Measurements from ENCODE around the gene ZNG1F. TPM values are rescaled to one million over a fixed set of nuclear protein-coding genes. Genes with fewer than 3 reads are reported as not detected.
"Not testable (repeated sequence)": the region's sequence is repeated elsewhere in the genome, so short reads cannot be mapped to it uniquely, and the experiment has no call there.

The ZNG1F gene
- total RNA-seq, 1 experiment from 2014 or later, result 0.07 TPM

DNA sequence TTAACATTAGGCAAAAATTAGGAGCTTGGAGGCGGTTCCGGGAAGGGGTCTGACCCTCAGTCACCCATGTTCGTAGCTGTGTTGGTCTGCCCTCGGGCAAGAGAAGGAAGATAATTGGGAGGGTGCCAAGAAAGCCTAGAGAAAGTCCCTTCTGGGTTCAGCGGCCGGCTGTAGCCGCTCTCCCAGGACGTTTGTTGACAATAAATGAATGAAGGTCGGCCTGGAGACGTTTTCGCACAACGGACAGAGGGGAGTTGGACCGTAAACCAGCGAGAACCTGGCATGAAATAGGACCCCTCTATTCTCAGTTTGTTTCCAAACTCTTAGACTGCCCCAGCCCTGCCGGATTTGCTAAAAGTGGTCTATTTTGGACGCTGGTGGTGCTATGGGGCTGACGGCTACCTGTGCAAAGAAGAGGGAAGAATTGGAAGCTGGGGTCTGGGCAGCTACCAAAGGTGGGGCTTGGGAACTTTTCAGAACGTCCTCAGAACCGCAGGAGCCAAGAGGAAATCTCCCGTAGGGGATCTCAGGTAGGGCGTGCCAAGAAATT is 63.9 kb downstream of the ZNG1F start:
- DNase-seq (ENCODE audit: low read depth); in situ Hi-C loops (cut with HindIII; ENCODE audit: low pct_unique_long_range_greater_than_20kb, low sequenced_read_pairs): not testable (repeated sequence)

DNA sequence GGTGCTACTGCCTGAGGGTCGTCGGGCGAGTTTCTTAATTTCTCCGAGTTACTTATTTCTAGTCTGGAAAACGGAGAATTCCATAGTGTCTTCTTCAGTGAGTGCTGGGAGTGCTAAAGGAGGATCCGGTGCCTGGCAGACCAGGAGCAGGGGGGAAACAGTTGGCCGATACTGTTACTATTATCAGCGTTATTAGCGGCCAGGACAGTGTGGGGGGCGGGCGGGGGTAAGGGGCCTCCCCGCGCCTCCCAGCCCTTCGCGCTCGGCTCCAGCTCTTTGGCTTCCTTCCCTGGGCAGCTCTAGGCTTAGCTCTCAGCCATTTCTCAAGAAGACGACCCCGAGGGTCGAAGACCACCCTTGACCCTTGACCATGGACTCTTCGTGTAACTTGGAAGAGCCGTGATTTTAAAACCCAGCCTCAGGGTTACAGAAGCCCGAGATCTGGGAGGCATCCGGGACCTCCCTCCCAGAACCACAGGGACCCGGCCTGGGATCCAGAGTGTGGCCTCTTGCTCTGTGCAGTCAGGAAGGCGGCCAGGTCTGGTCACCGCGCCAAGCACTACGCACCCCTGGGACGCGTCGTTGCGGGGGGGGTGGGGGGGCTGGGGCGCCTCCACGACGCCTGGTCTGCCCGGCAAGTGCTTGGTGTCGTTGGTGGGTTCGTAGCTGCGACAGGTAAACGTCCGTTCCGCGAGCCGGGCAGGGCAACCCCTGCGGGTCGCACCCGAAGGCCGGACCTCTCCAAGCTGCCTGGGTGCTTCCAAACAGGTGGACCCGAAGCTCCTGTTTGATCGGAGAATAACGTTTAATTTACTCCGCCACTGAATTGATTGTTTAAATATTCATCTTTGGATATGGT is 64.6 kb downstream of the ZNG1F start:
- in situ Hi-C loops (cut with HindIII; ENCODE audit: low pct_unique_long_range_greater_than_20kb, low sequenced_read_pairs), result not testable (repeated sequence)

DNA sequence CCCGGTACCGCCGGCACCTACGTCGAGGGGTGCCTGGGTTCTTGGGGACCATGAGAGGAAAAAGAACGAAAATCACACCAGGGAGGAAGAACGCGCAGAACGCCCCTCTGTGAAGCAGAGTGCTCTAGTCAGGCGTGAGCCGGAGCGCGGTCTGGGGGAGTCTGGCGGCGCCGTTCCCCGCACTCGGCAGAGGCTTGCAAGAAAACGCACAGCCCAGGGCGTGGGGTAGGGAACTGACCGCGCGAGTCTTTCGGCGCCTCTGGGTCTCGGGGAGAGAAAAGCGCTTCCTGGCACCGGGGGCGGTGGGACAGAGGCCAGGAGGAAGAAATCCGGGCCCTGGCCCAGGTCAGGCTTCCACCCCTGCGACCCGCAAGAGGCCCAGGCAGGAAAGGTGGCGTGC is 65.3 kb downstream of the ZNG1F start:
- DNase-seq (ENCODE audit: low read depth); in situ Hi-C loops (cut with HindIII; ENCODE audit: low pct_unique_long_range_greater_than_20kb, low sequenced_read_pairs): not testable (repeated sequence)

More for the DNA sequence above, 64.6 kb downstream of the ZNG1F start:
- DNase-seq (ENCODE audit: low read depth), result not testable (repeated sequence)

DNA sequence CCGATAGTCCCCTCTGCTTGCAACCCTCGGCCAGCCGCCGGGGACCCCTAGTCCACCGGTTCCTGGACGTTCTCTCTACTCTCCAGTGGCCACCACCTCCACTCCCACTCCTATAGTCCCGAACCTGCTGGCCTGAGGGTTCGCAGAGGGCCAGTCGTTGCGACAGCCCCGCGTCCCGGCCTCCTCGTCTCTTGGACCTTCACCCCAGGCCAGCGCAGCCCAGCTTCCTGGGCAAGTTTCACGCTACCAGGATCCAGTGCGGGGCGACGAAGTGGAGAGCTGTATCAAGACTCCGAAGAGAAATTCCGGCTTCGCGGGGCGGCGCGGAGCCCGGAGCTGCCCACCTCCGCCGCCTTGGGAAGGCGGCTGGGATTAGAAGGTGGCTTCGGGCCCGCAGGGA is 65.7 kb downstream of the ZNG1F start:
- DNase-seq (ENCODE audit: low read depth); in situ Hi-C loops (cut with HindIII; ENCODE audit: low pct_unique_long_range_greater_than_20kb, low sequenced_read_pairs): not testable (repeated sequence)

DNA sequence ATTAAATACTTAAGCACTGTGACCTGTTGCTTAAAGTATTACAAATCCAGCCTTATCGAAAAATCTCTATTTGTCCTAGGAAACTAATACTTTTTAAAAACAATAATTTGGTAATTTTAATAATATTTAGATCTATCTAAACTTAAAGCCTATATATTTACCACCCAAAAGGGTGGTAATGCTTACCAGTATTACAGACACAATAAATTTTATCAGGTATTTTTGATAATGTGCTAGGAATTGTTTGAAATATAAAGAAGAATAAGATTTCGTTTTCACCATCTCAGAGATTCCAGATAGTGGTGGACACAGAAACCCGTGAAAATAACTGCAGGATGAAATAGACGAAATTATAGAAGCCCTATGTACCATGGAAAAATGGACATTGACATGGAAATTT is 68.4 kb downstream of the ZNG1F start:
- DNase-seq (ENCODE audit: low read depth); in situ Hi-C loops (cut with HindIII; ENCODE audit: low pct_unique_long_range_greater_than_20kb, low sequenced_read_pairs): not testable (repeated sequence)

DNA sequence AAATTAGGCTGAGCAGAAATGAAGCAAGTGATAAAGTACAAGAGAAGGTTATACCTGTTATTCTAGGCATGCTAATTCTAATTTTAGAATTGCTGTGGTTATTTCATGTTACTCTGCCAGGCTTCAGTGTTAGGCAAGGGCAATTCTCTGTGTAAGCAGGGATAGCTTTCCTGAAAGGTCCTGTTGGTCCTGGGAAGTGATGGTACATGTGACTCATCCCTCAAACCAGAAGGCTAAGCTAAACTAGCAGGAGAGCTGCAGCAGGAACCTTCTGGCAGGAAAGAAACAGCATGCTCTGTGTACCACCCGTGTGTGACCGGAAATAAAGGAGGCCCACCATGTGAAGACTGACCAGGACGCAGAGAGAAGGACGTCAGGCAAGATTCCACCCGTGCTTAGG is 69.4 kb downstream of the ZNG1F start:
- in situ Hi-C loops (cut with HindIII; ENCODE audit: low pct_unique_long_range_greater_than_20kb, low sequenced_read_pairs); DNase-seq (ENCODE audit: low read depth): not testable (repeated sequence)

DNA sequence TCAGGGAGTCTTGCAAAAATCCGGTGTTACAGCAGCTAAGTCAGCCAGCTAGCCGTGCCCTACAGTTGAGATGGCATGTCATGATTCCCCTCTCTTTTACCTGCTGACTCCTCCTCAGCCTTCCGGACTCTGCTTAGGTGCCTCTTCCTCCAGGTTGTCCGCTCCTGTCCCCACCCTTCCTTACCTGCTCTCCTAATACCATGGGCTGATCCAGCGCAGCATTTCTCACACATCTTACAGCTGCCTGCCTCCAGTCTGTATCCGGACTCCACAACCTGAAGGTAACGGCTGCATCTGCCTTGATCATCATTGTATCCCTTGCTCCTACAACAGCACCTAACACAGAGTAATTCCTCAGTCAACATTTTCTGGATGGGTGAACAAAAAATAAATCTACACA is 69.8 kb downstream of the ZNG1F start:
- in situ Hi-C loops (cut with HindIII; ENCODE audit: low pct_unique_long_range_greater_than_20kb, low sequenced_read_pairs); DNase-seq (ENCODE audit: low read depth): not testable (repeated sequence)

DNA sequence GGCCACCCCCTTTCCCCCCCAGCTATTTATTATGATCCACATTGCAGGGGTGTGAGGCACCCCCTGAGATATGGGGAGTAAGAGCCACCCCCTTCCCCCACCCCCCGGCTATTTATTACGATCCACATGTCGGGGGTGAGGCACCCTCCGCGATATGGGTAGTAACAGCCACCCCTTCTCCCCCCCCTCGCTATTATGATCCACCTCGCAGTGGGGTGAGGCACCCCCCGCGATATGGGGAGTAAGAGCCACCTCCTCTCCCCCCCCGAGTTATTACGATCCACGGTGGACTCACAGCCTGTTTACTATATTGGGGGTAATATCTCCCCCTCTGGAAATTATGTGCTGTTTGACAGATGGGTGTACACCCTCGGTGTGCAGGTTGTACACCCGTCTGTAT is 75.8 kb downstream of the ZNG1F start:
- in situ Hi-C loops (cut with HindIII; ENCODE audit: low pct_unique_long_range_greater_than_20kb, low sequenced_read_pairs); DNase-seq (ENCODE audit: low read depth): not testable (repeated sequence)

DNA sequence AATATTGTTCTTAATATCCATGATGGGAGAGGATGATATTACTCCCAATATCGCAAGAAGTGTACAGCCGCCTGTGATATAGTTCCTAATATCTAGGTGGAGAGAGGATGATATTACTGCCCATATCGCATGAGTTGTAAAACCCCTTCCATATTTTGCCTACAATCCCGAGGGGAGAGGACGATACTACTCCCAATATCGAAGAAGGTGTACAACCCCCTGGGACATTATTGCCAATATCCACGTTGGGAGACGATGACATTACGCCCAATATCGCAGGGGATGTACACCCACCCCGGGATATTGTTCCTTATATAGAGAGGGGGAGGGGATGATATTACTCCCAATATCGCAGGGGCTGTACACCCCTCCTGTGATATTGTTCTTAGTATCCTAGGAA is 77.7 kb downstream of the ZNG1F start:
- in situ Hi-C loops (cut with HindIII; ENCODE audit: low pct_unique_long_range_greater_than_20kb, low sequenced_read_pairs); DNase-seq (ENCODE audit: low read depth): not testable (repeated sequence)

DNA sequence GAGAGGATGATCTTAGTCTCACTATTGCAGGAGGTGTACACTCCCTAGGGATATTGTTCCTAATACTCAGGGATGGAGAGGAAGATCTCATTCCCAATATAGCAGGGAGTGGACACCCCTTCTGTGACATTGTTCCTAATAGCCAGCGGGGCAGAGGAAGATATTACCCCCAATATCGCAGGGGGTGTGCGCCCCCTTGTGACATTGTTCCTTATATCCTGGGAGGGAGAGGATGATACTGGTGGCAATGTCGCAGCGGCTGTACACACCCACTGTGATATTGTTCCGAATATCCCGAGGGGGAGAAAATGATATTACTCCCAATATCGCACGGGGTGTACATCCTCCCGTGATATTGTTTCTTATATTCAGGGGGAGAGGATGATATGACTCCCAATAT is 78.2 kb downstream of the ZNG1F start:
- DNase-seq (ENCODE audit: low read depth); in situ Hi-C loops (cut with HindIII; ENCODE audit: low pct_unique_long_range_greater_than_20kb, low sequenced_read_pairs): not testable (repeated sequence)

DNA sequence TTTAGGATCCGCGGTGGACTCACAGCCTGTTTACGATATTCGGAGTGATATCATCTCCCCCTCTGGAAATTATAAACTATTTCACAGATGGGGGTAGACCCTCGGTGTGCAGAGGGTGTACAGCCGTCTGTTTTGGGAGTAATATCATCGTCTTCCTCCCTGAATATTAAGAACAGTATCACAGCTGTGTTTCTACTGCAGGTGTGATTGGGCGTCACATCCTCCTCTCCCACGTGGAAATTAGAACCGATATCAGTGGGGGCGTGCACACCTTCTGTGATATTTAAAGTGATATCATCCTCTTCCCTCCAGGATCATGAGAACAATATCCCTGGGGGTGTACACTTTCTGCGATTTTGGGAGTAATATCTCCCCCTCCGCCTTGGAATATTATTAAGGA is 79.9 kb downstream of the ZNG1F start:
- in situ Hi-C loops (cut with HindIII; ENCODE audit: low pct_unique_long_range_greater_than_20kb, low sequenced_read_pairs); DNase-seq (ENCODE audit: low read depth): not testable (repeated sequence)

DNA sequence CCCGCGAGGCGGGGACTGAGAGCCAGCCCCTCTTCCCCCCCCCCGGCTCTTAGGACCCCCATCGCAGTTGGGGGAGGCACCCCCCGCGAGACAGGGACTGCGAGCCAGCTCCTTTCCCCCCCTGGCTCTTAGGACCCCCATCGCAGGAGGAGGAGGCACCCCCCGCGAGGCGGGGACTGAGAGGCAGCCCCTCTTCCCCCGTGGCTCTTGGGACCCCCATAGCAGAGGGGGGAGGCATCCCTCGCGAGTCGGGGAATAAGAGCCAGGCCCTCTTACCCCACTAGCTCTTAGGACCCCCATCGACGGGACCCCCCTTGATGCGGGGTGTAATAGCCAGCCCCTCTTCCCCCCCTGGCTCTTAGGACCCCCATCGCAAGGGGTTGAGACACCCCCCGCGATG is 80.3 kb downstream of the ZNG1F start:
- in situ Hi-C loops (cut with HindIII; ENCODE audit: low pct_unique_long_range_greater_than_20kb, low sequenced_read_pairs); DNase-seq (ENCODE audit: low read depth): not testable (repeated sequence)

DNA sequence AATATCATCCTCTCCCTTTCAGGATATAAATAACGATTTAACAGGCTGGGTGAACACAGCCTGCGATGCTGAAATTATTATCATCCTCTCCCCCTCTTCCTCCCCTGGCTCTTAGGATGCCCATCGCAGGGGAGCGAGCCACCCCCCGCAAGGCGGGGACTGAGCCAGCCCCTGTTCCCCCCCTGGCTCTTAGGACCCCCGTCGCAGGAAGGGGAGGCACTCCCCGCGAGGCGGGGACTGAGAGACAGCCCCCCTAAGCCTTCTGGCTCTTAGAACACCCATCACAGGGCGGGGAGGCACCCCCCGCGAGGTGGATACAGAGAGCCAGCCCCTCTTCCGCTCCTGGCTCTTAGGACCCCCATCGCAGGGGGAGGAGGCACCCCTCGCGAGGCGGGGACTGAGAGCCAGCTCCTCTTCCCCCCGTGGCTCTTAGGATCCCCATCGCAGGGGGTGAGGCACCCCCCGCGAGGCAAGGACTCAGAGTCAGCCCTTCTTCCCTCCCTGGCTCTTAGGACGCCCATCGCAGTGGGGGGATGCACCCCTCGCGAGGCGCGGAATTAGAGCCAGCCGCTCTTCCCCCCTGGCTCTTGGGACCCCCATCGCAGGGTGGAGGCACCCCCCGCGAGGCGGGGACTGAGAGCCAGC is 82.5 kb downstream of the ZNG1F start:
- DNase-seq (ENCODE audit: low read depth); in situ Hi-C loops (cut with HindIII; ENCODE audit: low pct_unique_long_range_greater_than_20kb, low sequenced_read_pairs): not testable (repeated sequence)

DNA sequence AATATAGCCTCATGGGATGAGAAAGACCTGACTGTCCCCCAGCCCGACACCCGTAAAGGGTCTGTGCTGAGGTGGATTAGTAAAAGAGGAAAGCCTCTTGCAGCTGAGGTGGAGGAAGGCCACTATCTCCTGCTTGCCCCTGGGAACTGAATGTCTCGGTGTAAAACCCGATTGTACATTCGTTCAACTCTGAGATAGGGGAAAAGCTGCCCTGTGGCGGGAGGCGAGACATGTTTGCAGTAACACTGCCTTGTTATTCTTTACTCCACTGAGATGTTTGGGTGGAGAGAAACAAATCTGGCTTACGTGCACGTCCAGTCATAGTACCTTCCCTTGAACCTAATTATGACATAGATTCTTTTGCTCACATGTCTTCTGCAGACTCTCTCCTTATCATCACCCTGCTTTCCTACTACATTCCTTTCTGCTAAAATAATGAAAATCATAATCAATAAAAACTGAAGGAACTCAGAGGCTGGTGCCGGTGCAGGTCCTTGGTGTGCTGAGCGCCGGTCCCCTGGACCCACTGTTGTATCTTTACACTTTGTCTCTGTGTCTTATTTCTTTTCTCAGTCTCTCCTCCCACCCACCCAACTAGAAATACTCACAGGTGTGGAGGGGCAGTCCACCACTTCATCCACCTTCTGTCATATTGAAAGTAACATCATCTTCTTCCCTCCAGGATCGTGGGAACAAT is 83.4 kb downstream of the ZNG1F start:
- DNase-seq (ENCODE audit: low read depth); in situ Hi-C loops (cut with HindIII; ENCODE audit: low pct_unique_long_range_greater_than_20kb, low sequenced_read_pairs): not testable (repeated sequence)

DNA sequence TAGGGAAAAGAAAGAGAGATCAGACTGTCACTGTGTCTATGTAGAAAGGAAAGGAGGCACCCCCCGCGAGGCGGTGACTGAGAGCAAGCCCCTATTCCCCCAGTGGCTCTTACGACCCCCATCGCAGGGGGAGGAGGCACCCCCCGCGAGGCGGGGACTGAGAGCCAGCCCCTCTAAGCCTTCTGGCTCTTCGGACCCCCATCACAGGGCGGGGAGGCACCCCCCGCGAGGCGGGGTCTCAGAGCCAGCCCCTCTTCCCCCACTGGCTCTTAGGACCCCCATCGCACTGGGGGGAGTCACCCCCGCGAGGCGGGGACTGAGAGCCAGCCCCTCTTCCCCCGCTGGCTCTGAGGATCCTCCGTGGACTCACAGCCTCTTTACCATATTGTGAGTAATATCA is 84.6 kb downstream of the ZNG1F start:
- in situ Hi-C loops (cut with HindIII; ENCODE audit: low pct_unique_long_range_greater_than_20kb, low sequenced_read_pairs); DNase-seq (ENCODE audit: low read depth): not testable (repeated sequence)

DNA sequence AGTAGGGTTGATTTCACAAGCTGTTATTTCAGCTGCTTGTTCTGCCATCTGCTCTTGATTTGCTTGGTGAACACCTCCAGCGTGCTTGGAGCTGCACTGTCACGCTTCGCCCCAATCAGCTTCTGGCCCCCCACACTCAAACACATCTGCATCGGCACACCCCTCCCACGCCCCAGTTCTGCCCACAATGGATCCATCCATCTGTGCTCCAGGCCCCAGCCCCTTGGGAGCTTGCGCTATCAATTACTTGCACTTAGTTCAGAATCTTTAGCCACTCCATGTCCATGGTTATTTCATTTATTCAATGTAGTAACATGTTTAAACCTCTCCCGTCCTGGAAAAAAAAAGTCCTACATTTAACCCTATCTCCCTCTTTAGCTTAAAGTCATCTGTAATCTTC is 88.6 kb downstream of the ZNG1F start:
- in situ Hi-C loops (cut with HindIII; ENCODE audit: low pct_unique_long_range_greater_than_20kb, low sequenced_read_pairs); DNase-seq (ENCODE audit: low read depth): not testable (repeated sequence)

DNA sequence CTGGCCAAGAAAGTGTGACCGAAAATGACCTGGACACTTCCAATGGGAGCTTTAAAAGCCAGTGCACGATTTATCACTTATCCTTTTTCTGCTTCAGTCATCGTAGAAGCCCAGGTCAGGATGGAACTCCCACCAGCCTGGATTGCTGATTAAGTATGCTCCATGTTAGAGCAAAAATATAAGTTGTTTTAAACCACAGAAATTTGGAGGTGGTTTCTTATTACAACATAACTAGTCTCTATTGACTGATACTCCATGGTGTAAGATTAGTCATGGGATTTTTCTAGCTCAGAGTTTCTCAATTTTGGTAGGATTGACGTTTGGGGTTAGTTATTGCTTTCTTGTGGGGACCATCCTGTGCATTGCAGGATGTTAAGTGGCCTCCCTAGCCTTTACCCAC is 90.4 kb downstream of the ZNG1F start:
- DNase-seq (ENCODE audit: low read depth); in situ Hi-C loops (cut with HindIII; ENCODE audit: low pct_unique_long_range_greater_than_20kb, low sequenced_read_pairs): not testable (repeated sequence)

DNA sequence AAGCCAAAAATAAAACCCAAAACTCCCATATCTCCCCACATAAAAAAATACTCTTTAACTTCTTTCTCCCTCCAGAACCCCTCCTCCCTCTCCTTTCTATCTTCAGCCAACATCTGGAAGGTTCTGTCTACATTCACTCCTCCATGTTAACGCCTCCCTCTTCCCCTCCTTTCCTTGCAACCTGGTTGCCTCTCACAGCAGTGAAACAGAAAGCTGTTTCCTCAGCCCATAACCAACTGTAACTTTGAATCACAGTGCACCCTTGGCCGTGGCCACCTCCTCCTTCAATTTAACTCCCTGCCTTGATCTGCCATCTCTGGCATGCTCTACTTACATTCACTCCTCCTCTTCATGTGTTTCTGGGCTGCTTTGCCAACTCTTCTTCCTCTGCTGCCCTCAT is 94.1 kb downstream of the ZNG1F start:
- in situ Hi-C loops (cut with HindIII; ENCODE audit: low pct_unique_long_range_greater_than_20kb, low sequenced_read_pairs); DNase-seq (ENCODE audit: low read depth): not testable (repeated sequence)
